Activated CD8-positive, alpha-beta memory T cell treated with anti-CD3 and anti-CD28 coated beads, Interleukin-2, amount 50 U/mL, for 1 hour (primary cell): Measurements from ENCODE around the gene FKBP14.
"Not testable (repeated sequence)": the region's sequence is repeated elsewhere in the genome, so short reads cannot be mapped to it uniquely, and the experiment has no call there.

Experiments
- DNase-seq: peaks from one replicate; pipeline ENCODE4 v3.0.0-alpha.2; 2020; ENCODE audit errors: extremely low read depth

FKBP14 gene

GRCh38 chr7:29991937-29992336, 34.6 kb downstream of the FKBP14 start:
- DNase-seq, result no peak

GRCh38 chr7:29990931-29991330, 35.6 kb downstream of the FKBP14 start:
- no peak for DNase-seq

- no peak for DNase-seq
Observed at GRCh38 chr7:29989257-29989995, 37.1 kb downstream of the FKBP14 start, which contains the start of gene SCRN1. Gene SCRN1, minus strand, starts transcription at chr7:29989801. Its CDS starts 20,734 bp downstream, at chr7:29969067.

- DNase-seq, result no peak
Observed at GRCh38 chr7:29988424-29989256, 37.9 kb downstream of the FKBP14 start.

- no peak for DNase-seq
Observed at GRCh38 chr7:29987811-29988317, 38.6 kb downstream of the FKBP14 start.

GRCh38 chr7:29987083-29987482, 39.4 kb downstream of the FKBP14 start:
- DNase-seq, result no peak

GRCh38 chr7:29980151-29980550, 46.4 kb downstream of the FKBP14 start:
- no peak for DNase-seq

- no peak for DNase-seq
Observed at GRCh38 chr7:29977886-29978651, 48.4 kb downstream of the FKBP14 start.

GRCh38 chr7:29976673-29977415, 49.7 kb downstream of the FKBP14 start:
- no peak for DNase-seq

GRCh38 chr7:29976266-29976665, 50.2 kb downstream of the FKBP14 start:
- no peak for DNase-seq

- DNase-seq, result no peak
Observed at GRCh38 chr7:29975561-29975960, 50.9 kb downstream of the FKBP14 start.

GRCh38 chr7:29974286-29974685, 52.2 kb downstream of the FKBP14 start:
- DNase-seq, result no peak

GRCh38 chr7:29972315-29972669, 54.2 kb downstream of the FKBP14 start:
- no peak for DNase-seq

GRCh38 chr7:29971566-29972314, 54.8 kb downstream of the FKBP14 start:
- no peak for DNase-seq

- no peak for DNase-seq
Observed at GRCh38 chr7:29970158-29970557, 56.3 kb downstream of the FKBP14 start.

GRCh38 chr7:29969738-29970137, 56.8 kb downstream of the FKBP14 start:
- no peak for DNase-seq

GRCh38 chr7:29968683-29969395, 57.7 kb downstream of the FKBP14 start:
- no peak for DNase-seq

GRCh38 chr7:29965030-29965429, 61.5 kb downstream of the FKBP14 start:
- DNase-seq, result no peak

- no peak for DNase-seq
Observed at GRCh38 chr7:29962035-29962434, 64.5 kb downstream of the FKBP14 start.

GRCh38 chr7:29961611-29962010, 64.9 kb downstream of the FKBP14 start:
- DNase-seq, result not testable (repeated sequence)
